ENCODE data around the gene CYP46A1.

Gene CYP46A1

DNA sequence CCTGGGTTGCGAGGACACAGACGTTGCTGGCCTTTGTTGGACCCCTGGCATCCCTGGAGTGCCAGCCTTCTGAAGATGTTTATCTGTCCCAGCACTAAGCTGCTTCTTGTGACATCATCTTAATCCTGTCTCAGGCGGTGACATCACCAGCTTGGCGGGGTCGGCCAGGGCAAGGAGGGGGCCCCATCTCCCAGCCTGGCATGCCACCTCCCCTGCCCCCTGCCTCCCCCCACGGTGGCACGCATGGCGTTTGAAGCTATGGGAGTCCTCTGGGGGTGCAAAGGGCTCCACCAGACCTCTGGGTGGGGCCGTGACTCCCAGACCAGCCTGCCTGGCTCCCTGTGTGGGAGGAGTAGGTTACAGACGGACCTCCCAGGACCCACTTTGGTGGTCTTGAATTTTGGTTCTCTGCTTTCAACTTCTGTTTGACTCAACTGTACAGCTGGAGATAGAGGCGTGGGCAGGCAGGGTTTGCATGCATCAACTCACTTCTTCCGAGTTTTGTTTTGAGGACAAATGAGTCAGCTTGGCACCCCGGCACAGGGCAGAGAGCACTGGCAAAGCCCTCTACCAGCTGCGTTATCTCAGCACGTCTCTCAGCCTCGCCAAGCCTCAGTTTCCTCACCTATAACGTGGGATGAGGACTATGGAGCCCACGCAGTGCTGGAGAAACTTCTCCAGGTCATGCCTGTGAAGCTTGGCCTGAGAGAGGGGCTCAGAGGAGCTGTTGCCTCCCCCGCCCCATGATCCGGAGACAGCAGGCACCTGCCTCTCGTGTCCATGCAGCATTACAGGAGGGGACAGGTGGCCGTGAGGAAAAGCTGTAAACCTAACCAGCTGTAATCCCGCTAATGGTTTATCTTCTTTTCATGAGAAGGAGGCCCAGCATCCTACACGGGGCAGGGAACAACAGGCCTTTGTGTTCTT is 70.3 kb downstream of the CYP46A1 start:
- Histone ChIP-seq H3K27ac (replicated peaks) (no peak overlapping the region), H3K27me3 (ENCODE audit: insufficient read depth, poor library complexity, severe bottlenecking) (peaks cover 12% of the 10 kb centered on the region), H3K4me3 (replicated peaks; ENCODE audit: insufficient read depth, low read length) (no peak overlapping the region)
- DNase-seq (ENCODE audit: low read depth in 1 of 2, low spot score in 1 of 2), result no peak
- TF ChIP-seq, protein P1, sequence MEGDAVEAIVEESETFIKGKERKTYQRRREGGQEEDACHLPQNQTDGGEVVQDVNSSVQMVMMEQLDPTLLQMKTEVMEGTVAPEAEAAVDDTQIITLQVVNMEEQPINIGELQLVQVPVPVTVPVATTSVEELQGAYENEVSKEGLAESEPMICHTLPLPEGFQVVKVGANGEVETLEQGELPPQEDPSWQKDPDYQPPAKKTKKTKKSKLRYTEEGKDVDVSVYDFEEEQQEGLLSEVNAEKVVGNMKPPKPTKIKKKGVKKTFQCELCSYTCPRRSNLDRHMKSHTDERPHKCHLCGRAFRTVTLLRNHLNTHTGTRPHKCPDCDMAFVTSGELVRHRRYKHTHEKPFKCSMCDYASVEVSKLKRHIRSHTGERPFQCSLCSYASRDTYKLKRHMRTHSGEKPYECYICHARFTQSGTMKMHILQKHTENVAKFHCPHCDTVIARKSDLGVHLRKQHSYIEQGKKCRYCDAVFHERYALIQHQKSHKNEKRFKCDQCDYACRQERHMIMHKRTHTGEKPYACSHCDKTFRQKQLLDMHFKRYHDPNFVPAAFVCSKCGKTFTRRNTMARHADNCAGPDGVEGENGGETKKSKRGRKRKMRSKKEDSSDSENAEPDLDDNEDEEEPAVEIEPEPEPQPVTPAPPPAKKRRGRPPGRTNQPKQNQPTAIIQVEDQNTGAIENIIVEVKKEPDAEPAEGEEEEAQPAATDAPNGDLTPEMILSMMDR (IDR thresholded peaks at IDR 0.05; ENCODE audit: insufficient read depth, low read length), result no peak
- TF ChIP-seq POLR2AphosphoS5 (IDR thresholded peaks at IDR 0.05; ENCODE audit: low read depth) (no peak), SPI1 (IDR thresholded peaks at IDR 0.05; ENCODE audit: borderline replicate concordance, low read depth) (no peak), GABPA (IDR thresholded peaks at IDR 0.05; ENCODE audit: low read depth) (no peak), REST (IDR thresholded peaks at IDR 0.05; ENCODE audit: insufficient replicate concordance, low read depth) (no peak)

- no peak for DNase-seq (ENCODE audit: low read depth in 1 of 2, low spot score in 1 of 2)
- Histone ChIP-seq H3K4me3 (replicated peaks; ENCODE audit: insufficient read depth, low read length) (no peak overlapping the region), H3K27ac (replicated peaks) (no peak overlapping the region), H3K27me3 (ENCODE audit: insufficient read depth, poor library complexity, severe bottlenecking) (peaks cover 12% of the 10 kb centered on the region)
- TF ChIP-seq REST (IDR thresholded peaks at IDR 0.05; ENCODE audit: insufficient replicate concordance, low read depth), result no peak
- no peak for TF ChIP-seq POLR2AphosphoS5 (IDR thresholded peaks at IDR 0.05; ENCODE audit: low read depth)
- no peak for TF ChIP-seq GABPA (IDR thresholded peaks at IDR 0.05; ENCODE audit: low read depth)
- TF ChIP-seq SPI1 (IDR thresholded peaks at IDR 0.05; ENCODE audit: borderline replicate concordance, low read depth), result no peak
- TF ChIP-seq, protein P1 (IDR thresholded peaks at IDR 0.05; ENCODE audit: insufficient read depth, low read length), result no peak
These were observed 70.9 kb downstream of the CYP46A1 start for GRCh38 chr14:99755068-99755405.

- H3K27ac ChIP-seq (replicated peaks), result no peak overlapping the region
- DNase-seq (ENCODE audit: low read depth in 1 of 2, low spot score in 1 of 2), result no peak
- no peak overlapping the region for H3K4me3 ChIP-seq (replicated peaks; ENCODE audit: insufficient read depth, low read length)
- TF ChIP-seq, protein P1 (IDR thresholded peaks at IDR 0.05; ENCODE audit: insufficient read depth, low read length), result no peak
- TF ChIP-seq GABPA (IDR thresholded peaks at IDR 0.05; ENCODE audit: low read depth), result no peak
- TF ChIP-seq REST (IDR thresholded peaks at IDR 0.05; ENCODE audit: insufficient replicate concordance, low read depth), result no peak
- no peak for TF ChIP-seq POLR2AphosphoS5 (IDR thresholded peaks at IDR 0.05; ENCODE audit: low read depth)
- H3K27me3 ChIP-seq (ENCODE audit: insufficient read depth, poor library complexity, severe bottlenecking), result peaks cover 12% of the 10 kb centered on the region
These were observed 71.8 kb downstream of the CYP46A1 start for GRCh38 chr14:99755629-99756603.
